Activated naive CD4-positive, alpha-beta T cell treated with anti-CD3 and anti-CD28 coated beads, Interleukin-2, amount 50 U/mL, for 24 hours (primary cell): ENCODE measurements around the gene TMEM81.

Experiments
- H3K27ac Mint-ChIP-seq: one replicate; pipeline ENCODE4 v1.8.0; 2021; ENCODE audit warnings: mild to moderate bottlenecking, mixed read lengths
- H3K27me3 Mint-ChIP-seq: one replicate; pipeline ENCODE4 v1.8.0; 2021; ENCODE audit warnings: mixed read lengths
- H3K36me3 Mint-ChIP-seq: one replicate; pipeline ENCODE4 v1.8.0; 2021; ENCODE audit warnings: mixed read lengths
- H3K4me1 Mint-ChIP-seq: one replicate; pipeline ENCODE4 v1.8.0; 2021; ENCODE audit warnings: mixed read lengths
- H3K4me3 Mint-ChIP-seq: one replicate; pipeline ENCODE4 v1.8.0; 2021; ENCODE audit warnings: mild to moderate bottlenecking, mixed read lengths
- H3K9me3 Mint-ChIP-seq: one replicate; pipeline ENCODE4 v1.8.0; 2021; ENCODE audit warnings: mixed read lengths

TMEM81 gene

DNA sequence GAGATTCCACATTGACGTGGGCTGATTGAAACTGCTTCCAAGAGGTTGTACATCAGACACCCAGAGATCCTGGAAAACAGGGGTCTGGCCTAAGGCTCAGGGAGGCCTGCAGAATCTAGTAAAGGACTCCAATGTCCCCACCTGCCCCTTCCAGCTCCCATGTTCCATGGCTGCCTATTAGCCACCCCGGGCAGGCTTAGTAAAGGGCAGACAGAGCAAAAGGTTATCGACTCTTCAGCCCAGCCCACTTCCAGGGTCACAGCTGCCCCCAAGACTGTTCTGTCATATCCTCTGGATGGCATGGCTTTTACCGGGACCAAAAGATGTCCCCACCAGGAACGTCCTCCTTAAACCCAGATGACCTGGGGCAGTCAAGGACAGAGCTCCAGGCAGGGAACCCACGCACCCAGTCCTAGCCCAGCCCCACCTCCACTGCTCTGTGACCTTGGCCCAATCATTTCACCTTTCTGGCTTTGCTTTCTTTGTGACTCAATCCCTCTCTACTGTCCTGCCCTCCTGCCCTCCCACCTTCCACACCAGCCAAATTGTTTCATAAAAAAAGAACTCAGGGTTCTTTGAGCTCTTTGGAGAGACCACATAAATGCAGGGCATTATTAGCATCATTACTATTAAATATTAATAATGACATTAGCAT is 46.0 kb downstream of the TMEM81 start:
- Mint-ChIP-seq H3K36me3 (peaks cover 2% of the 10 kb centered on the region), H3K27ac (no peak overlapping the region), H3K4me3 (no peak overlapping the region), H3K27me3 (no peaks in the 10 kb centered on the region), H3K9me3 (peaks cover 6% of the 10 kb centered on the region), H3K4me1 (no peaks in the 10 kb centered on the region)

DNA sequence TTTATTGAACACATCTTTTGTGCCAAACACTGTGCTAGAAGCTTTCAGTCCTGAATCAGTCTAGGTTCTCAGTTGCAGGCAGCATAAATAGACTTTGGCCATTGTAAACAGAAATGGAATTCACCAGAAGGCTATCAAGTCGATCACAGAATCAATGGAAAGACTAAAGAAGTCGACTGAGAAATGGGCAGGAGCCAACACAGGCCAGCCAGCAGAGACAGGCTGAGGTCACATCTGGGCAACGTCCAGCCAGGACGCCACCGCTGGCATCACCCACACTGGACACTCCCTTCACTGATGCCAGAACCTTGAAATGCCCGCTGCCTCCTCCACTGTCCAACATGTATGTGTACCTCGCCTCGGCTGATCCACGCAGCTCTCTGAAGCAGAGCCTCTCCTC is 46.7 kb downstream of the TMEM81 start:
- no peak overlapping the region for H3K4me3 Mint-ChIP-seq
- H3K4me1 Mint-ChIP-seq, result no peaks in the 10 kb centered on the region
- peaks cover 6% of the 10 kb centered on the region for H3K9me3 Mint-ChIP-seq
- H3K27me3 Mint-ChIP-seq, result no peaks in the 10 kb centered on the region
- peaks cover 2% of the 10 kb centered on the region for H3K36me3 Mint-ChIP-seq
- no peak overlapping the region for H3K27ac Mint-ChIP-seq
